ENCODE measurements around the gene SLC7A7. TPM values are rescaled to one million over a fixed set of nuclear protein-coding genes. Genes with fewer than 3 reads are reported as not detected.
"Not testable (repeated sequence)": the region's sequence is repeated elsewhere in the genome, so short reads cannot be mapped to it uniquely, and the experiment has no call there.

Gene SLC7A7
- total and polyA plus RNA-seq, 9 donors, result 15.8 to 59.3 (median 28.4) TPM

GRCh38 chr14:22852599-22852939 is 37.3 kb upstream of the SLC7A7 start:
- H3K4me1 ChIP-seq (ENCODE audit: control insufficient read depth, insufficient read depth, low read length), result peaks cover 51% of the 10 kb centered on the region
- peak overlapping the region; percentile 43 for H3K27ac ChIP-seq (ENCODE audit: low read length)
- H3K36me3 ChIP-seq (ENCODE audit: control insufficient read depth, insufficient read depth, low read length), result no peaks in the 10 kb centered on the region
- H3K9me3 ChIP-seq (replicated peaks; ENCODE audit: control insufficient read depth, low read depth, low read length), result peaks cover 4% of the 10 kb centered on the region
- H3K4me3 ChIP-seq (ENCODE audit: low read length), result no peak overlapping the region
- no CpG with 5 or more reads among the region's 2 CpGs for WGBS (ENCODE audit: insufficient coverage)
- no peak for DNase-seq
- no peaks in the 10 kb centered on the region for H3K27me3 ChIP-seq (ENCODE audit: control insufficient read depth, insufficient read depth, low read length)

- H3K4me3 ChIP-seq (ENCODE audit: low read length); DNase-seq; H3K9me3 ChIP-seq (replicated peaks; ENCODE audit: control insufficient read depth, low read depth, low read length); H3K27ac ChIP-seq (ENCODE audit: low read length); H3K27me3 ChIP-seq (ENCODE audit: control insufficient read depth, insufficient read depth, low read length); H3K36me3 ChIP-seq (ENCODE audit: control insufficient read depth, insufficient read depth, low read length): not testable (repeated sequence)
- WGBS (ENCODE audit: insufficient coverage), result no CpG with 5 or more reads among the region's 12 CpGs
- peaks cover 53% of the 10 kb centered on the region for H3K4me1 ChIP-seq (ENCODE audit: control insufficient read depth, insufficient read depth, low read length)
Observed at GRCh38 chr14:22852178-22852577, 36.9 kb upstream of the SLC7A7 start.

GRCh38 chr14:22850944-22851764 is 35.9 kb upstream of the SLC7A7 start:
- DNase-seq, result peak; percentile 96
- peaks cover 63% of the 10 kb centered on the region for H3K4me1 ChIP-seq (ENCODE audit: control insufficient read depth, insufficient read depth, low read length)
- no peak overlapping the region for H3K4me3 ChIP-seq (ENCODE audit: low read length)
- peaks cover 8% of the 10 kb centered on the region for H3K36me3 ChIP-seq (ENCODE audit: control insufficient read depth, insufficient read depth, low read length)
- H3K9me3 ChIP-seq (replicated peaks; ENCODE audit: control insufficient read depth, low read depth, low read length), result no peaks in the 10 kb centered on the region
- peak overlapping the region; percentile 93 for H3K27ac ChIP-seq (ENCODE audit: low read length)
- WGBS (ENCODE audit: insufficient coverage), result 46% methylated on average over 2 of the region's 9 CpGs
- H3K27me3 ChIP-seq (ENCODE audit: control insufficient read depth, insufficient read depth, low read length), result no peaks in the 10 kb centered on the region

- Histone ChIP-seq H3K9me3 (replicated peaks; ENCODE audit: control insufficient read depth, low read depth, low read length) (no peaks in the 10 kb centered on the region), H3K4me1 (ENCODE audit: control insufficient read depth, insufficient read depth, low read length) (peaks cover 75% of the 10 kb centered on the region), H3K36me3 (ENCODE audit: control insufficient read depth, insufficient read depth, low read length) (peaks cover 26% of the 10 kb centered on the region), H3K27ac (ENCODE audit: low read length) (peak overlapping the region; percentile 89), H3K27me3 (ENCODE audit: control insufficient read depth, insufficient read depth, low read length) (no peaks in the 10 kb centered on the region), H3K4me3 (ENCODE audit: low read length) (no peak overlapping the region)
- peak; percentile 96 for DNase-seq
- WGBS (ENCODE audit: insufficient coverage), result 11% methylated on average over 10 of the region's 19 CpGs
Observed at GRCh38 chr14:22849212-22849819, 34.1 kb upstream of the SLC7A7 start.

- peak; percentile 99 for DNase-seq
- Histone ChIP-seq H3K27me3 (ENCODE audit: control insufficient read depth, insufficient read depth, low read length) (no peaks in the 10 kb centered on the region), H3K4me3 (ENCODE audit: low read length) (no peak overlapping the region)
Observed at GRCh38 chr14:22848351-22849164, 33.3 kb upstream of the SLC7A7 start.

GRCh38 chr14:22847661-22848341 is 32.6 kb upstream of the SLC7A7 start:
- no peaks in the 10 kb centered on the region for H3K9me3 ChIP-seq (replicated peaks; ENCODE audit: control insufficient read depth, low read depth, low read length)
- peaks cover 67% of the 10 kb centered on the region for H3K4me1 ChIP-seq (ENCODE audit: control insufficient read depth, insufficient read depth, low read length)
- H3K27ac ChIP-seq (ENCODE audit: low read length), result peak overlapping the region; percentile 89
- 13% methylated on average over 8 of the region's 14 CpGs for WGBS (ENCODE audit: insufficient coverage)
- peaks cover 38% of the 10 kb centered on the region for H3K36me3 ChIP-seq (ENCODE audit: control insufficient read depth, insufficient read depth, low read length)
- peak; percentile 60 for DNase-seq
- H3K27me3 ChIP-seq (ENCODE audit: control insufficient read depth, insufficient read depth, low read length), result no peaks in the 10 kb centered on the region
- no peak overlapping the region for H3K4me3 ChIP-seq (ENCODE audit: low read length)

More at GRCh38 chr14:22848351-22849164, 33.3 kb upstream of the SLC7A7 start:
- H3K9me3 ChIP-seq (replicated peaks; ENCODE audit: control insufficient read depth, low read depth, low read length), result no peaks in the 10 kb centered on the region
- WGBS (ENCODE audit: insufficient coverage), result 4% methylated on average over 5 of the region's 12 CpGs
- peaks cover 74% of the 10 kb centered on the region for H3K4me1 ChIP-seq (ENCODE audit: control insufficient read depth, insufficient read depth, low read length)
- H3K36me3 ChIP-seq (ENCODE audit: control insufficient read depth, insufficient read depth, low read length), result peaks cover 31% of the 10 kb centered on the region
- H3K27ac ChIP-seq (ENCODE audit: low read length), result peak overlapping the region; percentile 89

GRCh38 chr14:22846811-22847307 is 31.6 kb upstream of the SLC7A7 start:
- WGBS (ENCODE audit: insufficient coverage), result 45% methylated on average over 9 of the region's 11 CpGs

GRCh38 chr14:22845821-22846625 is 30.8 kb upstream of the SLC7A7 start:
- Histone ChIP-seq H3K36me3 (ENCODE audit: control insufficient read depth, insufficient read depth, low read length) (peaks cover 56% of the 10 kb centered on the region), H3K27ac (ENCODE audit: low read length) (peak overlapping the region; percentile 82), H3K4me1 (ENCODE audit: control insufficient read depth, insufficient read depth, low read length) (peaks cover 56% of the 10 kb centered on the region), H3K4me3 (ENCODE audit: low read length) (no peak overlapping the region), H3K9me3 (replicated peaks; ENCODE audit: control insufficient read depth, low read depth, low read length) (no peaks in the 10 kb centered on the region), H3K27me3 (ENCODE audit: control insufficient read depth, insufficient read depth, low read length) (no peaks in the 10 kb centered on the region)
- 71% methylated on average over 15 of the region's 26 CpGs for WGBS (ENCODE audit: insufficient coverage)
- no peak for DNase-seq

More at GRCh38 chr14:22846811-22847307, 31.6 kb upstream of the SLC7A7 start:
- Histone ChIP-seq H3K27ac (ENCODE audit: low read length) (peak overlapping the region; percentile 82), H3K4me3 (ENCODE audit: low read length) (no peak overlapping the region), H3K9me3 (replicated peaks; ENCODE audit: control insufficient read depth, low read depth, low read length) (no peaks in the 10 kb centered on the region), H3K27me3 (ENCODE audit: control insufficient read depth, insufficient read depth, low read length) (no peaks in the 10 kb centered on the region), H3K36me3 (ENCODE audit: control insufficient read depth, insufficient read depth, low read length) (peaks cover 48% of the 10 kb centered on the region), H3K4me1 (ENCODE audit: control insufficient read depth, insufficient read depth, low read length) (peaks cover 64% of the 10 kb centered on the region)
- DNase-seq, result no peak

- H3K27ac ChIP-seq (ENCODE audit: low read length), result no peak overlapping the region
- 93% methylated on average over 4 of the region's 9 CpGs for WGBS (ENCODE audit: insufficient coverage)
Observed at GRCh38 chr14:22845103-22845394, 29.8 kb upstream of the SLC7A7 start.

More at GRCh38 chr14:22845103-22845394, 29.8 kb upstream of the SLC7A7 start:
- Histone ChIP-seq H3K9me3 (replicated peaks; ENCODE audit: control insufficient read depth, low read depth, low read length) (no peaks in the 10 kb centered on the region), H3K36me3 (ENCODE audit: control insufficient read depth, insufficient read depth, low read length) (peaks cover 59% of the 10 kb centered on the region), H3K4me1 (ENCODE audit: control insufficient read depth, insufficient read depth, low read length) (peaks cover 48% of the 10 kb centered on the region), H3K27me3 (ENCODE audit: control insufficient read depth, insufficient read depth, low read length) (no peaks in the 10 kb centered on the region), H3K4me3 (ENCODE audit: low read length) (no peak overlapping the region)
- DNase-seq, result no peak

Data from muscle of leg (tissue), 11 donors.